GM12878 (cell line): ENCODE results near the gene DNASE1. TPM values are rescaled to one million over a fixed set of nuclear protein-coding genes. Genes with fewer than 3 reads are reported as not detected.
A peak's percentile ranks its signal among the peaks of the same experiment; 100 is the strongest.

Experiments used
- ATAC-seq: fragments of 200-7000 bp; cut with Tn5 transposase; 3 replicates; pipeline ENCODE4 v1.9.1; 2020; ENCODE audit warnings: mild to moderate bottlenecking, moderate library complexity
- BruUV-seq: library from RNA; stranded (reverse); fragments of 400-500 nt; replicated peaks from 2 replicates; lab custom pipeline; 2021; lab: Mats Ljungman, UMichigan
- CTCF ChIA-PET: fragments of 300-600 bp; sonication (Branson Sonifier 250); formaldehyde crosslinking; extraction: SDS; loops from one replicate; lab custom pipeline; 2021; ENCODE audit warnings: inconsistent platforms; lab: Yijun Ruan, JAX
- POLR2A ChIA-PET: fragments of 350-600 bp; formaldehyde crosslinking; extraction: SDS; loops from one replicate; lab custom pipeline; 2021; ENCODE audit warnings: inconsistent platforms; lab: Charles Lee
- RAD21 ChIA-PET: fragments of 300-600 bp; sonication (Branson Sonifier 250); formaldehyde crosslinking; loops from one replicate; lab custom pipeline; 2023; ENCODE audit warnings: antibody characterized with exemption; ENCODE audit not compliant: unreplicated experiment; lab: Charles Lee
- SMC1A ChIA-PET: fragments of 300-600 bp; sonication (Branson Sonifier 250); formaldehyde crosslinking; loops from one replicate; lab custom pipeline; 2023; ENCODE audit not compliant: unreplicated experiment, uncharacterized antibody; lab: Charles Lee
- DNase-seq: peaks from one replicate; pipeline ENCODE4 v3.0.0-alpha.2; 2011; ENCODE audit warnings: low read depth, low spot score
- FAIRE-seq: peaks from 3 replicates; lab custom pipeline; 2011; peaks lifted over from hg19 to GRCh38; lab: Jason Lieb, UNC
- H2AFZ ChIP-seq: 2 replicates; pipeline ENCODE4 v1.6.0; 2011; ENCODE audit warnings: low read depth, low read length, control low read depth; ENCODE audit not compliant: control insufficient read depth
- H3K27ac ChIP-seq: 2 replicates; pipeline ENCODE4 v1.5.1; 2011; ENCODE audit warnings: control low read depth; ENCODE audit not compliant: control insufficient read depth, insufficient read depth
- H3K27me3 ChIP-seq, 2 experiments: replicated peaks in 1 of 2; 2 replicates each; pipeline versions ENCODE4 v1.6.0 to v1.6.1; 2011; ENCODE audit warnings: low read length in 1 of 2; ENCODE audit not compliant: control insufficient read depth in 2 of 2, insufficient read depth in 2 of 2
- H3K36me3 ChIP-seq, 2 experiments: 2 replicates each; pipeline ENCODE4 v1.5.1; 2011; ENCODE audit warnings: low read length in 1 of 2; ENCODE audit not compliant: control insufficient read depth in 2 of 2, insufficient read depth in 2 of 2
- H3K4me1 ChIP-seq: 2 replicates; pipeline ENCODE4 v1.6.1; 2011; ENCODE audit warnings: mild to moderate bottlenecking, low read length, moderate library complexity, mixed read lengths; ENCODE audit not compliant: control insufficient read depth, insufficient read depth
- H3K4me2 ChIP-seq: 2 replicates; pipeline ENCODE4 v1.6.0; 2011; ENCODE audit warnings: control low read depth; ENCODE audit not compliant: control insufficient read depth, insufficient read depth
- H3K4me3 ChIP-seq: fragments of 200-600 bp; sonication (generic); 2 replicates; pipeline ENCODE4 v1.5.1; 2016
- H3K79me2 ChIP-seq: 2 replicates; pipeline ENCODE4 v1.6.0; 2011; ENCODE audit warnings: low read length; ENCODE audit not compliant: control insufficient read depth, insufficient read depth
- H3K9ac ChIP-seq: 2 replicates; pipeline ENCODE4 v1.8.0; 2011; ENCODE audit warnings: low read length, control low read depth, mixed read lengths; ENCODE audit not compliant: control insufficient read depth, insufficient read depth
- H3K9me3 ChIP-seq: replicated peaks from 3 replicates; pipeline ENCODE4 v1.5.1; 2011; ENCODE audit warnings: mild to moderate bottlenecking, low read length; ENCODE audit not compliant: control insufficient read depth, insufficient read depth
- H4K20me1 ChIP-seq: 2 replicates; pipeline ENCODE4 v1.6.0; 2011; ENCODE audit not compliant: control insufficient read depth, insufficient read depth
- CHD4 ChIP-seq: fragments of 200-600 bp; sonication (generic); IDR thresholded peaks from 2 replicates; pipeline ENCODE4 v1.6.1; 2016; ENCODE audit warnings: mild to moderate bottlenecking
- DPF2 ChIP-seq: fragments of 450-650 bp; IDR thresholded peaks from 2 replicates; pipeline ENCODE4 v1.6.1; 2017; ENCODE audit warnings: mild to moderate bottlenecking
- EED ChIP-seq: sonication (generic); IDR thresholded peaks from 2 replicates; pipeline ENCODE4 v1.6.1; 2016; ENCODE audit warnings: antibody characterized with exemption, low read depth
- EZH2 ChIP-seq: IDR thresholded peaks from 2 replicates; pipeline ENCODE4 v1.6.1; 2012; ENCODE audit warnings: low read depth, mild to moderate bottlenecking, control low read depth, inconsistent platforms, low read length, borderline replicate concordance; ENCODE audit not compliant: control insufficient read depth
- MYC ChIP-seq: IDR thresholded peaks from 2 replicates; pipeline ENCODE4 v1.6.1; 2011; ENCODE audit warnings: mild to moderate bottlenecking, low read length, moderate library complexity, inconsistent platforms; ENCODE audit not compliant: insufficient read depth, insufficient replicate concordance, insufficient read length, severe bottlenecking
- NRF1 ChIP-seq: conservative IDR thresholded peaks from 2 replicates; pipeline ENCODE4 v1.6.1; 2011; ENCODE audit warnings: mild to moderate bottlenecking, low read depth, low read length, improper control_type of control experiment
- RAD51 ChIP-seq: fragments of 450-650 bp; IDR thresholded peaks from 2 replicates; pipeline ENCODE4 v1.6.1; 2016; ENCODE audit warnings: moderate library complexity, mild to moderate bottlenecking, inconsistent platforms
- RCOR1 ChIP-seq: conservative IDR thresholded peaks from 2 replicates; pipeline ENCODE4 v1.6.1; 2012; ENCODE audit warnings: low read depth, low read length, improper control_type of control experiment
- SMAD1 ChIP-seq: fragments of 450-650 bp; IDR thresholded peaks from 2 replicates; pipeline ENCODE4 v1.6.1; 2018; ENCODE audit warnings: mild to moderate bottlenecking, low read depth; ENCODE audit not compliant: partially characterized antibody
- SPI1 ChIP-seq: IDR thresholded peaks from 2 replicates; pipeline ENCODE4 v1.6.1; 2011; ENCODE audit warnings: low read depth, mild to moderate bottlenecking, low read length, moderate library complexity, borderline replicate concordance; ENCODE audit not compliant: insufficient read depth
- SREBF1 ChIP-seq: IDR thresholded peaks from 2 replicates; pipeline ENCODE4 v1.6.1; 2012; ENCODE audit warnings: mild to moderate bottlenecking, low read length
- TARDBP ChIP-seq: IDR thresholded peaks from 2 replicates; pipeline ENCODE4 v1.6.1; 2016; ENCODE audit warnings: borderline replicate concordance
- WGBS: methylation state at CpG from one replicate; pipeline ENCODE4 v1.1.6; 2016; ENCODE audit warnings: low lambda C conversion rate; ENCODE audit not compliant: insufficient replicate concordance, insufficient coverage; ENCODE audit errors: missing lambda C conversion rate; 5-methylcytosine and 5-hydroxymethylcytosine counted together
- in situ Hi-C: fragments of 300-500 bp; cut with MboI; formaldehyde crosslinking; loops from 9 replicates; pipeline ENCODE4 v1.14.3; 2018; ENCODE audit warnings: mixed read lengths
- intact Hi-C: fragments of 100-400 bp; cut with micrococcal nuclease; formaldehyde crosslinking; loops from one replicate; pipeline ENCODE4 v1.14.2; 2022; ENCODE audit not compliant: unreplicated experiment
- polyA plus RNA-seq, 11 experiments: library from polyadenylated mRNA; depleted of rRNA in 4 of 11; unstranded in 6 of 11; stranded (reverse) in 5 of 11; fragments of >200 nt; fragmentation: Nextera tagmentation in 4 of 11; fragmentation: Illumina TruSeq in 1 of 11; extraction: Ambion mirVana in 4 of 11; extraction: Trizol in 1 of 11; gene quantifications; 1 replicate in 1 of 11; 2 replicates in 10 of 11; pipeline versions ENCODE4 v1.2.1 to v1.2.3, GENCODE V29; 2011 to 2016; ENCODE audit warnings: inconsistent platforms in 2 of 11, missing spikeins in 2 of 11, low read depth in 1 of 11
- total RNA-seq, 4 experiments: library from RNA; depleted of rRNA in 3 of 4; stranded (reverse); fragments of >200 nt in 3 of 4; fragmentation: Illumina TruSeq in 1 of 4; extraction: Trizol in 1 of 4; gene quantifications; 2 replicates each; pipeline versions ENCODE4 v1.2.1 to v1.2.3, GENCODE V29; 2013 to 2021

The DNASE1 gene
- total and polyA plus RNA-seq, 10 of the 15 experiments (the other 5 are each of a cell fraction or from before 2014, with no cell fraction given), result 0.23 to 12.0 (median 7.9) TPM

- Histone ChIP-seq H3K4me2 (peak overlapping the region; percentile 61), H3K4me3 (peak overlapping the region; percentile 96), H4K20me1 (no peaks in the 10 kb centered on the region), H3K27me3 (no peaks in the 10 kb centered on the region), H3K9ac (peak overlapping the region; percentile 92), H3K36me3 (peaks cover 0 to 2% of the 10 kb centered on the region in 2 experiments; a peak in 1 of 4 replicates), H3K4me1 (peaks cover 28% of the 10 kb centered on the region), H3K27ac (peak overlapping the region; percentile 88), H2AFZ (no peak overlapping the region; the same call in 1 of the 2 replicates), H3K9me3 (no peaks in the 10 kb centered on the region), H3K79me2 (peaks cover 45% of the 10 kb centered on the region)
- DNase-seq, result no peak
- no peak for TF ChIP-seq MYC
- peak; percentile 78 for TF ChIP-seq SPI1
- peak; percentile 33; the same call in 1 of the 2 replicates for TF ChIP-seq EED
- BruUV-seq, result no TSS peak
- ChIA-PET CTCF (no interaction called here), POLR2A (interaction anchor here (0.6 to 1.1 kb wide), 4 partner anchors 9 to 30 kb away, joined by 3 to 9 read pairs (median 4); no protein-coding TSS in a partner anchor), RAD21 (no interaction called here), SMC1A (interaction anchor here (0.6 kb wide), 1 partner anchor 37 kb away, joined by 3 read pairs; no protein-coding TSS in a partner anchor)
- intact Hi-C loops, result no loop called here
- ATAC-seq, result no peak
- FAIRE-seq, result no peak
- 39% methylated on average over 14 of the region's 14 CpGs for WGBS
- in situ Hi-C loops, result no loop called here
Measured at GRCh38 chr16:3609895-3610697, 44.4 kb upstream of the DNASE1 start.

GRCh38 chr16:3610698-3611145 is 43.8 kb upstream of the DNASE1 start:
- CTCF ChIA-PET, result no interaction called here
- peaks cover 0 to 2% of the 10 kb centered on the region in 2 experiments; a peak in 1 of 4 replicates for H3K36me3 ChIP-seq
- H3K27me3 ChIP-seq, result no peaks in the 10 kb centered on the region
- POLR2A ChIA-PET, result interaction anchor here (0.6 to 1.1 kb wide), 3 partner anchors 12 to 30 kb away, joined by 3 to 9 read pairs (median 4); no protein-coding TSS in a partner anchor
- peak overlapping the region; percentile 96 for H3K4me3 ChIP-seq
- in situ Hi-C loops, result no loop called here
- H3K4me2 ChIP-seq, result peak overlapping the region; percentile 61
- intact Hi-C loops, result no loop called here
- no peaks in the 10 kb centered on the region for H4K20me1 ChIP-seq
- H3K27ac ChIP-seq, result peak overlapping the region; percentile 88
- SMC1A ChIA-PET, result interaction anchor here (0.6 kb wide), 1 partner anchor 36 kb away, joined by 3 read pairs; no protein-coding TSS in a partner anchor
- no peak for FAIRE-seq
- peak overlapping the region; percentile 88 for H2AFZ ChIP-seq
- peaks cover 28% of the 10 kb centered on the region for H3K4me1 ChIP-seq
- H3K79me2 ChIP-seq, result peaks cover 49% of the 10 kb centered on the region
- TF ChIP-seq RCOR1, result 0 out of 2 replicates have a peak, but pooled peaks have one; percentile 11
- TF ChIP-seq TARDBP, result no peak
- TF ChIP-seq NRF1, result no peak
- no peak for TF ChIP-seq SREBF1
- no peak for TF ChIP-seq EZH2
- no peak for TF ChIP-seq DPF2
- no peak for TF ChIP-seq SMAD1
- no peak for TF ChIP-seq CHD4
- no peak for TF ChIP-seq RAD51
- DNase-seq, result no peak
- no peak for ATAC-seq
- WGBS, result 2% methylated on average over 10 of the region's 10 CpGs
- H3K9me3 ChIP-seq, result no peaks in the 10 kb centered on the region
- BruUV-seq, result no TSS peak
- peak overlapping the region; percentile 92 for H3K9ac ChIP-seq
- RAD21 ChIA-PET, result no interaction called here
